A204.1 (cell line): Measurements from ENCODE around the gene TBC1D4.
"Not testable (repeated sequence)": the region's sequence is repeated elsewhere in the genome, so short reads cannot be mapped to it uniquely, and the experiment has no call there.

Experiments
- FAIRE-seq: peaks from 2 replicates; lab custom pipeline; 2012; peaks lifted over from hg19 to GRCh38; lab: Jason Lieb, UNC

TBC1D4 gene

GRCh38 chr13:75318138-75318833 is 163.7 kb downstream of the TBC1D4 start:
- FAIRE-seq, result no peak

DNA sequence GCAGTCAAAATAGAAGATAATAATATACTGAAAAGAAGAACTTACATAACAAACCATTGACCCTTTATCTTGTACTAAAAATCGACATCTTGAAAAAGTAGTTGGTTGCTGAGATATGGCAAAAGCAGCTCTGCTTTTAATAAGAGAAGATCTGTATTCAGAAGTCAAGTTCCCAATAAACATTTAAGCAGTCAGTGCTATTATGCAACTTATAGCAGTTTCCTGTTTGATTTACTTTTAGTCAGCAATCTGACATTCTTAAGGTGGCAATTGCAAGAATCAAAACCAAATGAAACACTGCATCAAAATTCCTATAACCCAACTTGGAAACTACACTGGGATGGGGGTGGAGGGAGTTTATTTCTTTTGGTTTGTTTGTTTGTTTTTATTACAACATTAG is 165.5 kb downstream of the TBC1D4 start:
- FAIRE-seq, result no peak

GRCh38 chr13:75312884-75313520 is 169.0 kb downstream of the TBC1D4 start:
- no peak for FAIRE-seq

GRCh38 chr13:75309981-75310580 is 171.9 kb downstream of the TBC1D4 start:
- no peak for FAIRE-seq

DNA sequence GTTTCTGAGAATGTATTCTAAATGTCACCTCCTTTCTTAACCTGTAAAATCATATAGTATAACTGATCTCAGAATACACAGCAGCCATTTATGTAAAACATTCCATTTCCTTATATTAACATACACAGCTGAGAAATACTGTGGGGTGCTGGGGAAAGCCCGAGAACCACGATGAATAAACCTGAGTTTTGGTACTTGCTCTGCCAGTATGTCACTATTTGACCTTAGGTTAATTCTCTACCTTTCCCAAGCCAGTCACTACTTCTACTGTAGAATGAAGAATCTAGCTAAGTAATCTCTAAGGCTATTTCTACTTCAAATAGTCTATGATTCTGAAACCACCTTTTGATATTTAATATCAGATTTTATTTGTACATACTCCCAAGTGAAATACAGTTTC is 173.7 kb downstream of the TBC1D4 start:
- no peak for FAIRE-seq

DNA sequence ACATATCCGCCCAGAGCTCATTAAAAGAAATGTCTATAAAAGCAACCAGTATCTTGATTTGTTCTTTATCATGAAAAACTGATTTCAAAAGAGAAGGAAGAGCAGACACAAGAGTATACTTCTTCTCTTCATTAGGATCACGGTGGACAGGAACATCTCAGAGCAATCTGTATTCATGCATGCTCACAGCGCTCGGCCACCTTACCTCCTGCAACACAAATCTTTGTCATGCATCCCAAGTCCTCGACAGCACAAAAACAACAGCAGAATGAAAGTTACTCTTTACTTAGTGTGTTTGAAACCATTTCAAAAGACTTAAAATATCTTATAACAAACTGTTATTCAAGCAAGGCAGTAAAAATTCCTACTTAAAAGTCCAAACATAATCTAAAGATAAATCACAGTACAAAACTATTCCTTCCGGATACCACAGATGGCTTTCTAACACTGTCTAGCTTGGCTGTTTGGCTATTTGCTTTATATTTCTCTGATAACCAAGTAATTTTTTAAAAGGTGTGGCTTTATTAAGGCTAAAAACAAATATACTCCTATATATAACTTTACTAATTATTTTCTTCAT is 174.5 kb downstream of the TBC1D4 start:
- FAIRE-seq, result no peak

DNA sequence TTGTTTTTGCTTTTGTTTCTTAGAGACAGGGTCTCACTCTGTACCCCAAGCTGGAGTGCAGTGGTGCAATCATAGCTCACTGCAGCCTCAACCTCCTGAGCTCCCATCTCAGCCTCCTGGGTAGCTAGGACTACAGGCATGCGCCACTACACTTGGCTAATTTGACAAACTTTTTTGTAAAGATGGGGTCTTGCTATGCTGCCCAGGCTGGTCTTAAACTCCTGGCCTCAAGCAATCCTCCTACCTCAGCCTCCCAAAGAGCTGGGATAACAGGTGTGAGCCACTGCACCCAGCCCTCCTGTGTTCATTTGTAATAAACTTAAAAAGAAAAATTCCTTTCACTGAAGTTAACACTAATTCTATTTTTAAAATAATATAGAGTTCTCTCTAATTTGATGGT is 175.0 kb downstream of the TBC1D4 start:
- not testable (repeated sequence) for FAIRE-seq

DNA sequence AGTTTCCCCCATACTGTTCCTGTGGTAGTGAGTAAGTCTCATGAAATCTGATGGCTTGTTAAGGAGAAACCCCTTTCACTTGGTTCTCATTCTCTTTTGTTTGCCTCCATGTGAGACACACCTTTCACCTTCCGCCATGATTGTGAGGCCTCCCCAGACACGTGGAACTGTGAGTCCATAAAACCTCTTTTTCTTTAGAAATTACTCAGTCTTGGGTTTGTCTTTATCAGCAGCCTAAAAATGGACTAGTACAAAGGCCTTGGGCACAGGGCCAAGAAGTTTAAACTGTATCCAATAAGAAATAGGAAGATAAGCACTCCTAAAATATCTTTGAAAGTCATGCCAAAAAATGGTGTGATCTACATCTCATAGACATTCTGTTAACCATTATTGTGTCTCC is 176.9 kb downstream of the TBC1D4 start:
- no peak for FAIRE-seq

- no peak for FAIRE-seq
Measured at GRCh38 chr13:75303263-75303662, 178.7 kb downstream of the TBC1D4 start.

- no peak for FAIRE-seq
Measured at GRCh38 chr13:75302071-75302698, 179.8 kb downstream of the TBC1D4 start.

DNA sequence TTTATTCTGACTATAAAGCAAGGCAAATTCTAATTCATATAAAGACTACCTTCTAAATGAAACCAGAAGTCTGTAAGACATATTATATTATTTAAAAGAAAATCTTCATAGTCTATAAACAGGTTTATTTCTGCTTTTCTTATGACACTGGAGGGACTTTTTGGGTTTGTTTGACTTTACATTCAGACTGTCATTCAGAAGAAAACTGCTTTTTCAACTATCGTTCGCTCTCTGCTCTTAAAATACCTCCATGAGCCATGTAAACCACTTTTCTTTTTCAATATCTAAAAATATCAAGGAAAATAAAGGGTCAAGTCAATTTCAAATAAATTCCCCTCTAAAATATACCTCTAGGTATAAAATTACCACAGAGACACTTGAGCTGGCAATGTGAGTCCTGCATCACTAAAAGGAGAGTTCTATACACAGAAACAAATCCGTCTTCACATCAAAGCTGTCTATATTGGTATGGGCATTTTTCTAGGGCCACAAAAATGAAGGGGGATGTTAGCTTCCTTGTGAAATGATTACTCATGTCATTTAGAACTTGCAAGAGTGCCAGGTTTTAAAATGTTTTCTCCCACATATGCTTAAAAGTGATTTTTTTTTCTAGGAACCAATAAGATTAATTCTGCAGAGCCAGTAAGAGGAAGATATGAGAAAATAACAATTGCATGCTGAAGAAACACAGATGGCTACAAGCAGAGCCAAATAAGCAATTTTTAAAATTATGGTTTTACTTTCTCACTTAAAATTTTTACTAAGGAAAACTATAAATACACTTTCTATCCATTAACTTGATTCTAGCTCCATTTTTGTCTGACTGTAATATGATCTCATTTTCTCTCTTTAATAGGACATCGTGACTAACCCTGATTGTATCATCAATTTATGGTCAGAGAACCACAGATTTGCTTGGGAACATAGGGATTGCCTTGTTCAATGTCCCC is 181.8 kb downstream of the TBC1D4 start:
- no peak for FAIRE-seq

GRCh38 chr13:75299246-75299645 is 182.7 kb downstream of the TBC1D4 start:
- FAIRE-seq, result no peak

DNA sequence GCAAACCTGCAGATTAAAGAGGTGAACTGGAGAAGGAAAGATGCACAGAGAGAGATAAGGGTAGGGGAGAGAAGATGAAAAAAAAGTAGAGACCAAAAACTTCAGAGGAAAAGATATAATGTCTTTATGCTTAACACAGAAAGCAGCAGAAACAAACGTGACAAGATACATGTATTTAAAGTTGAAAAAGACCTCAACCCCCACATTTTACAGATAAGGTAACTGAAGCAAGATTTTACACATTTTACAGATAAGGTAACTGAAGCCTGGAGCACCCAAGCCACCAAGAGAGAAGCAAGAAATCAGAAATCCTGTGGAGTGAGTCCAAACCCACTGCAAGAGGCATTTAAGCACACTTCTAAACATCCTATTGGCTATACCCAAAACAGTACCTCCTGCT is 185.3 kb downstream of the TBC1D4 start:
- no peak for FAIRE-seq

GRCh38 chr13:75295201-75295600 is 186.8 kb downstream of the TBC1D4 start:
- FAIRE-seq, result no peak

GRCh38 chr13:75294110-75294509 is 187.9 kb downstream of the TBC1D4 start:
- FAIRE-seq, result no peak

DNA sequence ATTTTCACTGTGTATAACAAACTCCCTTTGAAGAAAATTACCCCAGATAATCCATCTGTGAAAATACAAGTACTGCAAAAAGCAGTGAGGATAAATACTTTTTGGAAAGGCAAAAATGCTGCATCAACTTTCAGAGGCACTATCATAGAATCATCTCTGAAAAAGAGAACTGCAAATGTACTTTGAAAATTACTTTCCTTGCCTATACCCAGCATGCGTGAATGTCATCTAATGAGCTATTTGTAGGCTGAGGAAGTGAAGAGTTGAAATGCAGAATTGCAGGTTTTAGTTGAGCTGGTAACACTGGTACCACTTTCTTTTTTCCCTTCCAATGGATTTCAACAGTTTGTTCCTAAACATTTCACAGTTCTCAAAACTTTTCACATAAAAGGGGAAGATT is 196.7 kb downstream of the TBC1D4 start:
- no peak for FAIRE-seq

- FAIRE-seq, result no peak
Measured at GRCh38 chr13:75279834-75280369, 202.1 kb downstream of the TBC1D4 start.

GRCh38 chr13:75273695-75274094 is 208.3 kb downstream of the TBC1D4 start:
- FAIRE-seq, result not testable (repeated sequence)

DNA sequence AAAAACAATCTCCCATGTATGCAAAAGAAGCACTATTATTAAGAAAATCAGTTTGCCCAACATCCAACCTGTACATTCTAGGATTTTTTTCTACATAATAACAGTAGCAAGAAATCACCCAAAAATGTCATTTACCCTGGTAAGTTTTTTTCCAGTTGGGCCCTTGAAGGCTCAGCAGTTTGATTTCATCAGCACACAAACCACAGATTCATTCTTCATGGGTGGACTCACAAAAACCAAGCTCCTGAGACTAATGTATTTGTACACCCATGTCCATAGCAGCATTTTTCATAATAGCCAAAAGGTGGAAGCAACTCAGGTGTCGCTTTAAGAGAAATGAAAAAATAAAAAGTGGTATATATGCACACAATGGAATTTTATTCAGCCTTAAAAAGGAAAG is 210.1 kb downstream of the TBC1D4 start:
- no peak for FAIRE-seq

- not testable (repeated sequence) for FAIRE-seq
Measured at GRCh38 chr13:75268481-75268880, 213.5 kb downstream of the TBC1D4 start.

- no peak for FAIRE-seq
Measured at GRCh38 chr13:75264611-75265010, 217.4 kb downstream of the TBC1D4 start.
